ENCODE results near the gene F10. TPM values are rescaled to one million over a fixed set of nuclear protein-coding genes. Genes with fewer than 3 reads are reported as not detected.

F10 gene
- total RNA-seq, 3 donors from 2014 or later (not counting 1 experiment from before 2014, with no cell fraction given): not detected

DNA sequence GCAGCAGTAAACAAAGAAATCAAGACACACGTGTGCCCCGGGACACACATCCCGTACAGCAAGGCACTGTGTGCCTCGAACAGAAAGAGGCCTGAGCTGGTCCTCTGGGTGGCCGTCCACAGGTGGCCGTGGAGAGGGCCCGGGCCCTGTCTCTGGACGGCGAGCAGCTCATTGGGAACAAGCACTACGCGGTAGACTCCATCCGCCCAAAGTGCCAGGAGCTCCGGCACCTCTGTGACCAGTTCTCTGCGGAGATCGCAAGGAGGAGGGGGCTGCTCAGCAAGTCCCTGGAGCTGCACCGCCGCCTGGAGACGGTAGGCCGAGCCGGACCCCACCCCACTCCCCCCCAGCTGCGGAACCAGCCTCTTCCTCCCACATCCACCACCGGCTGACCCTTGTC, 47.7 kb upstream of the F10 start:
- Histone ChIP-seq H3K9me3 (ENCODE audit: control insufficient read depth, insufficient read depth, low read length) (no peaks in the 10 kb centered on the region), H3K27ac (ENCODE audit: low read length) (no peak overlapping the region), H3K4me3 (ENCODE audit: low read length) (no peak overlapping the region), H3K4me1 (ENCODE audit: control insufficient read depth, insufficient read depth, low read length) (no peaks in the 10 kb centered on the region), H3K27me3 (ENCODE audit: control insufficient read depth, insufficient read depth, low read length) (no peaks in the 10 kb centered on the region), H3K36me3 (ENCODE audit: control insufficient read depth, insufficient read depth, low read length) (no peaks in the 10 kb centered on the region)
- no peaks in the 10 kb centered on the region for H3K9me3 Mint-ChIP-seq
- H3K4me3 Mint-ChIP-seq: no peak overlapping the region
- H3K27me3 Mint-ChIP-seq (ENCODE audit: low read depth in 2 of 2): no peaks in the 10 kb centered on the region
- H3K36me3 Mint-ChIP-seq: no peaks in the 10 kb centered on the region
- TF ChIP-seq, protein P1, sequence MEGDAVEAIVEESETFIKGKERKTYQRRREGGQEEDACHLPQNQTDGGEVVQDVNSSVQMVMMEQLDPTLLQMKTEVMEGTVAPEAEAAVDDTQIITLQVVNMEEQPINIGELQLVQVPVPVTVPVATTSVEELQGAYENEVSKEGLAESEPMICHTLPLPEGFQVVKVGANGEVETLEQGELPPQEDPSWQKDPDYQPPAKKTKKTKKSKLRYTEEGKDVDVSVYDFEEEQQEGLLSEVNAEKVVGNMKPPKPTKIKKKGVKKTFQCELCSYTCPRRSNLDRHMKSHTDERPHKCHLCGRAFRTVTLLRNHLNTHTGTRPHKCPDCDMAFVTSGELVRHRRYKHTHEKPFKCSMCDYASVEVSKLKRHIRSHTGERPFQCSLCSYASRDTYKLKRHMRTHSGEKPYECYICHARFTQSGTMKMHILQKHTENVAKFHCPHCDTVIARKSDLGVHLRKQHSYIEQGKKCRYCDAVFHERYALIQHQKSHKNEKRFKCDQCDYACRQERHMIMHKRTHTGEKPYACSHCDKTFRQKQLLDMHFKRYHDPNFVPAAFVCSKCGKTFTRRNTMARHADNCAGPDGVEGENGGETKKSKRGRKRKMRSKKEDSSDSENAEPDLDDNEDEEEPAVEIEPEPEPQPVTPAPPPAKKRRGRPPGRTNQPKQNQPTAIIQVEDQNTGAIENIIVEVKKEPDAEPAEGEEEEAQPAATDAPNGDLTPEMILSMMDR (IDR thresholded peaks at IDR 0.05): no peak
- no peak overlapping the region for H3K27ac Mint-ChIP-seq
- ATAC-seq (no peak), DNase-seq (no peak)
- no peaks in the 10 kb centered on the region for H3K4me1 Mint-ChIP-seq
- WGBS (ENCODE audit: insufficient coverage): 92% methylated on average over 22 of the region's 22 CpGs
- intact Hi-C loops (cut with micrococcal nuclease): no loop called here

DNA sequence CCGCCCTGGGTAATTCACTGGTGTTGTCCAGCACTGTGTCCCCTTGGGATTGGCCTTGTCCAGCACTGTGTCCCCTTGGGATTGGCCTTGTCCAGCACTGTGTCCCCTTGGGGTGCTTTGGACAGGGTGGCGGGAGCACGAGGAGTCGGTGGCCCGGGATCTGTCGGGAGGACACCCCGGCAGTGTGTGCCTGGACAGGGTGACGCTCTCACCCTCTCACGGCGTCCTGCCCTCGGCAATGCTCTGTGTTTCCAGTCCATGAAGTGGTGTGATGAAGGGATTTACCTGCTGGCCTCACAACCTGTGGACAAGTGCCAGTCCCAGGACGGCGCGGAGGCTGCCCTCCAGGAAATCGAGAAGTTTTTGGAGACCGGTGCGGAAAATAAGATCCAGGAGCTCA, 46.9 kb upstream of the F10 start:
- H3K9me3 Mint-ChIP-seq: no peaks in the 10 kb centered on the region
- no peaks in the 10 kb centered on the region for H3K27me3 Mint-ChIP-seq (ENCODE audit: low read depth in 2 of 2)
- no peak overlapping the region for H3K4me3 Mint-ChIP-seq
- no peak overlapping the region for H3K27ac Mint-ChIP-seq
- intact Hi-C loops (cut with micrococcal nuclease): no loop called here
- 99% methylated on average over 17 of the region's 17 CpGs for WGBS (ENCODE audit: insufficient coverage)
- H3K36me3 Mint-ChIP-seq: no peaks in the 10 kb centered on the region
- Histone ChIP-seq H3K4me1 (ENCODE audit: control insufficient read depth, insufficient read depth, low read length) (no peaks in the 10 kb centered on the region), H3K9me3 (ENCODE audit: control insufficient read depth, insufficient read depth, low read length) (no peaks in the 10 kb centered on the region), H3K27me3 (ENCODE audit: control insufficient read depth, insufficient read depth, low read length) (no peaks in the 10 kb centered on the region), H3K4me3 (ENCODE audit: low read length) (no peak overlapping the region), H3K27ac (ENCODE audit: low read length) (no peak overlapping the region), H3K36me3 (ENCODE audit: control insufficient read depth, insufficient read depth, low read length) (no peaks in the 10 kb centered on the region)
- no peak for DNase-seq
- no peak for ATAC-seq
- TF ChIP-seq, protein P1 (IDR thresholded peaks at IDR 0.05): no peak
- no peaks in the 10 kb centered on the region for H3K4me1 Mint-ChIP-seq

DNA sequence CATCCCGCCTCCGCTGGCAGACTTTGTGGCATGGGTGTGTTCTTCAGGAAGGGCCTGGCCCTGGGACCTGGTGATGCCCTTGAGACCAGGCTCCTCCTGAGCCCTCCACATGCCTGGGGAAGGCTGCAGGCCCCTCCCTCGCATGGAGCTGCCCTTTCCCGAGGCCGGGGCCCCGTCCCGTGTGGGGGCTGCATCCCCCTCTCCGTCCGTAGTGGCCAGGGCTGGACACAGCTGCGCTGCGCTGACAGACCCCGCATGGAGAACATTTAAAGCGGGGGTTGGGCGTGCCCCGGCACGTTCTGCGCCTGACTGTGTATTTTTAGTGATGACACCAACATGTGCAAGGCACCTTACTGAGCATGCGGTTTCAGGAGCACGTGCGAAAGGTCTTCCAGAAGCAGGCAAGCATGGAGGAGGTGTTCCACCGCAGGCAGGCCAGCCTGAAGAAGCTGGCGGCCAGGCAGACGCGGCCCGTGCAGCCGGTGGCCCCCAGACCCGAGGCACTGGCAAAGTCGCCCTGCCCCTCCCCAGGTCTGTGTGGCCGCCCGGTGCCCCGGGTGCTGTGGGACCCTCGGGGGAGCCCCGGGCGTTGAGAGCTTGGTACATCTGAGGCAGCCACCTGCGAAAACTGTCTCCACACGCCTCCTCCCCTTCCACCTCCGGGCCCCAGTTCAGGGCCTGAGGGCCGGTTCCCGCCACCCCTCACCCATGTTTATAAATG, 45.8 kb upstream of the F10 start:
- no peak overlapping the region for H3K27ac Mint-ChIP-seq
- H3K36me3 Mint-ChIP-seq: no peaks in the 10 kb centered on the region
- H3K4me3 Mint-ChIP-seq: no peak overlapping the region
- Histone ChIP-seq H3K9me3 (ENCODE audit: control insufficient read depth, insufficient read depth, low read length) (no peaks in the 10 kb centered on the region), H3K27me3 (ENCODE audit: control insufficient read depth, insufficient read depth, low read length) (no peaks in the 10 kb centered on the region), H3K36me3 (ENCODE audit: control insufficient read depth, insufficient read depth, low read length) (no peaks in the 10 kb centered on the region), H3K4me1 (ENCODE audit: control insufficient read depth, insufficient read depth, low read length) (no peaks in the 10 kb centered on the region), H3K4me3 (ENCODE audit: low read length) (no peak overlapping the region), H3K27ac (ENCODE audit: low read length) (no peak overlapping the region)
- H3K4me1 Mint-ChIP-seq: no peaks in the 10 kb centered on the region
- 93% methylated on average over 39 of the region's 39 CpGs for WGBS (ENCODE audit: insufficient coverage)
- TF ChIP-seq, protein P1 (IDR thresholded peaks at IDR 0.05): no peak
- intact Hi-C loops (cut with micrococcal nuclease): no loop called here
- no peaks in the 10 kb centered on the region for H3K9me3 Mint-ChIP-seq
- no peaks in the 10 kb centered on the region for H3K27me3 Mint-ChIP-seq (ENCODE audit: low read depth in 2 of 2)
- DNase-seq (no peak), ATAC-seq (no peak)

DNA sequence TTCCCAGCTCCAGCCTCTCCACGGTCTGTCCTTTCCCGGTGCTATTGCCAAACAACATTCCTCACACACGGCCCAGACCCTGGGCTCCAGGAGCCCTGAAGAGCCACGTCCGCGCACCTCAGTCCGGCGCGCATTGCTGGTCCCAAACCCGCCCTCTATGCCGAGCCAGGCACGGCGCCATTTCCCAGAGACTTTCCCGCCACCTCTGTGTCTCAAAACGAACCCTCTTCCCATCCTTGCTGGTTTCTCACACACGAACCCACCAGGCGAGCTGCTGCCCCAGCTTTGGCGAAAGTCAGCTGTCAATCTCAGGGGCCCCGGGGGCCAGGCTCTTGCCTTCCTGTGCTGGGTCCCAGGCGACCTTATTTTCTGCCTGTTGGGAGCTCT, 45.0 kb upstream of the F10 start:
- H3K4me3 ChIP-seq (ENCODE audit: low read length): no peak overlapping the region
- WGBS (ENCODE audit: insufficient coverage): 90% methylated on average over 20 of the region's 20 CpGs
- Mint-ChIP-seq H3K27ac (no peak overlapping the region), H3K4me3 (no peak overlapping the region), H3K9me3 (no peaks in the 10 kb centered on the region), H3K27me3 (ENCODE audit: low read depth in 2 of 2) (no peaks in the 10 kb centered on the region), H3K36me3 (no peaks in the 10 kb centered on the region), H3K4me1 (no peaks in the 10 kb centered on the region)
- TF ChIP-seq, protein P1 (IDR thresholded peaks at IDR 0.05): no peak
- H3K27ac ChIP-seq (ENCODE audit: low read length): no peak overlapping the region
- no peaks in the 10 kb centered on the region for H3K27me3 ChIP-seq (ENCODE audit: control insufficient read depth, insufficient read depth, low read length)
- no peaks in the 10 kb centered on the region for H3K9me3 ChIP-seq (ENCODE audit: control insufficient read depth, insufficient read depth, low read length)
- H3K36me3 ChIP-seq (ENCODE audit: control insufficient read depth, insufficient read depth, low read length): no peaks in the 10 kb centered on the region
- ATAC-seq: no peak
- DNase-seq: no peak
- intact Hi-C loops (cut with micrococcal nuclease): no loop called here
- no peaks in the 10 kb centered on the region for H3K4me1 ChIP-seq (ENCODE audit: control insufficient read depth, insufficient read depth, low read length)
